Activated CD8-positive, alpha-beta memory T cell treated with anti-CD3 and anti-CD28 coated beads for 36 hours (primary cell): ENCODE results near the gene CRYBA2. TPM values are rescaled to one million over a fixed set of nuclear protein-coding genes. Genes with fewer than 3 reads are reported as not detected.

ENCODE experiments used
- CTCF ChIA-PET: fragments of 350-600 bp; sonication (Branson Sonifier 250); formaldehyde crosslinking; loops from one replicate; lab custom pipeline; 2021; ENCODE audit warnings: antibody characterized with exemption; lab: Charles Lee
- POLR2A ChIA-PET: fragments of 350-600 bp; sonication (Branson Sonifier 250); formaldehyde crosslinking; loops from one replicate; lab custom pipeline; 2021; ENCODE audit warnings: antibody characterized with exemption; lab: Charles Lee
- total RNA-seq, 2 experiments: library from RNA; stranded (reverse); gene quantifications; one replicate each; pipeline ENCODE4 v1.2.3, GENCODE V29; 2021

CRYBA2 gene
- total RNA-seq, 2 experiments from 2014 or later: not detected

DNA sequence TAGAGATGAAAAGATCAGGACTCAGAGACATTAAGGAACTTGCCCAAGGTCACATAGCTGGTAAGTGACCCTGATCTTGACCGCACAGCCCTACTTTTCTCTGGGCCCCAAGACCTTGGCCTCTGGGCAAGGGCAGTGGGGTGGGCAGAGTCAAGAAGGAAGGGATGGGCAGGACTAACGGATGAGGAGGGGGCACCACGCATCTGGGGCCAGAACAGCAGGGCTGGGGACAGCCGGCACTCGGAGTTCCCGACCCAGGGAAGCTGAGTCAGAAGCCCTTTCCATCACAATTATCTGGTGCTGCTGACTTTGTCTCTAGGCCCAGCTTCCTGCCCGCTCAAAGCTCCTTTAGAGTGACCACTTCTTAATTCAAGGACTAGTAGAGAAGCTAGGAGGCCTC lies 33.7 kb upstream of the CRYBA2 start:
- ChIA-PET CTCF (interaction anchor here (0.5 to 1.0 kb wide), 3 partner anchors 11 to 94 kb away, joined by 3 read pairs; no protein-coding TSS in a partner anchor), POLR2A (no interaction called here)

DNA sequence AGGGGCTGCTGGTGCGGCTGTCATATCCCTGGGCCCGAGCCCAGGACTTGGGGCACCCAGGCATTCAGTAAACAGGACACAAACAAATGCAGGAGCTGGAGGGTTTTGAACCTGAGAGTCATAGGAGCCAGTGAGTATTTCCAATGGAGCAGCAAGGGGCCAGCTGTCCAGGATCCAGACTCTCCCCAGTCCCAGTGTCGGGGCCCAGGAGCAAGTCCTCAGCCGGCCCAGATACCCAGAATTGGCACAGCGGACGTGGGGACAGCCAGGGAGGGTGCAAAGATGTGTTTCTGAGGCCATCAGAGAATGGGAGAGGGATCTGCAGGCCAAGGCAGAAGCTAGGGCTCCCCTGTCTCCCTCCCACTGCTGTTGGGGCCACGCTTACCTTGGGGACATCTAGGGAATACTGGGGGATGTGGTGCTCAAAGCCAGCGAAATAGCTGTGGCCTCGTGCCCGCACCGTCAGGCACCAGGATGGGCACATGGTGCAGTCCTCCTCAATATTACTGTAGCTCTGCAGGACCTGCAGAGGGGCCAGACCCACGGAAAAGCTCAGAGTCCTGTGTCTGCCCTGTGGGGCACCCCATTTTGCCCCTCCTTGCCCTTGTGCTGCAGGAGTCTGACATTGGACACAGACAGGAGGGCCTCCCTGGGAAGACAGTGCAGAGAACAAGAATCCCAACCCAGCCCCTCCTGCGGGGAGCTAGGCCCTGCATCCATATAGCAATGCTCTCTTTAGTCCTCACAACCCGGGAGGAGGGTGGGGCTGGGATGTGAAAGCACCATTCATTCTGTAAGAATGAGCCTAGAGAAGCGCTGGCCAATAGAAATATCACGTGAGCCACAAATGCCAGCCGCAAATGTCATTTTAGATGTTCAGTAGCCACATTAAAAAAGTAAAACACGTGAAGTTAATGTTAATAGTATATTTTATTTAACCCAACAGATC lies 32.7 kb upstream of the CRYBA2 start:
- CTCF ChIA-PET: interaction anchor here (0.5 to 1.2 kb wide), 3 partner anchors 16 to 94 kb away, joined by 3 to 5 read pairs (median 3); no protein-coding TSS in a partner anchor
- POLR2A ChIA-PET: no interaction called here

DNA sequence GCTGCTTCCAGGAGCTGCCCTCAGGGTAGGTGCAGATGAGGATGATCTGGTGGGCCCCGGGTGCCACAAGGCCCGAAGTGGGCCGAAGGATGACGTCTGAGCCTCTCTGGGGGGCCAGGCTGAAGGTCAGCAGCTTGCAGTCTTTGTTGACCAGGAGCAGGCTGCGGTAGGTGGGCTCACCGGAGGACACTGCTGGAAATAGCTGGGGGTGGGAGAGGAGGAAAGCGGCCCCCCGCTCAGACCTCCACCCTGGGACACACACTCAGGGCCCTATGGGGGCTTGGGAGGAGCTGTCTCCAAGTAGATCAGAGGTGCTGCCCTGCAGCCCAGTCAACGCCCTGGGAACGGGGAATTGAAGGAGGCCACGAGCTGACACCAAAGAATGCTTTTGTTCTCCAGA lies 30.8 kb upstream of the CRYBA2 start:
- ChIA-PET CTCF (interaction anchor here (1.2 kb wide), 1 partner anchor 34 kb away, joined by 3 read pairs; no protein-coding TSS in a partner anchor), POLR2A (no interaction called here)

DNA sequence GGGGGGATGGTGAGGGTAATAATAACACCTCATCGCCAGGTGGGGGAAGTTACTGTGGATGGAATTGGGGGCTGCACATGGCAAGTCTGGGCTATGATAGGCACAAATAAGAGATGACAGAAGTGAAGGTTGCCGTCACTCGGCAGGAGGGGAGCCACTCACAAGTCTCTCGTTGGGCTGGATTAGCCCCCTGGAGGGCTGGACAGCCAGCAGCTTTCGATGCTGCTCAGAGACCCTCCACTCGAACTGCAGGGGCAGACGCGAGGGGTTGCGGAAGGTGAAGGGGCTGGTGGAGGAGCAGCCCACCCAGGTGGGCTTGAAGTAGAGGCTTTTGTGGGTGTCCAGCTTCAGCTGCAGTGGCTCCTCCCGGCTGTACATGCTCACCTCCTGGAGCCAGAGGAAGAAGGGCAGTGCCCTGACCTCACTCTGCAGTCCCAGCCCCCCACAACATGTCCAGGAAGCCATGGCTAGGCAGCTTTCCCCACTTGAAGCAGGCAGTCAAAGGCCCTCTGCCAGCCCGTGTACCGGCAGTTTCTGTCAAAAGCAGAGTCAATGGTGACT lies 29.9 kb upstream of the CRYBA2 start:
- ChIA-PET CTCF (no interaction called here), POLR2A (no interaction called here)

DNA sequence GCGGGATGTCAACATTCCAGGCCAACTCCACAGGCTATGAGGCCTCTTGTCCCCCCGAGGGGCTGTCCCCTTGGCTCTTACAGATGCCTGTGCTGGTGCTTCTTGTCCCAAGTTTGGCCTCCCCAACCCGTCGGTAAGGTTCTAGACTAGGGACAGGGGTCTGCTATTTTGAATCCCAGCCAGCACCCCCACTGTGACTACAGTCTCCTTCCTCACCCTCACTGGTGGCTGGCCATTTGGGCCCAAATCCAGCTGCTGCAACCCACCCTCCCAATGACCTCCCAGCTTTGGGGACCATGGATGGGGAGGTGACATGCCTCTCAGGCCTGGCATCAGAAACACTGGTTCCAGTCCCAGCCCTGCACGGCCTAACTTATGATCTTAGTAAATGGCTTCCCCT lies 29.4 kb upstream of the CRYBA2 start:
- ChIA-PET POLR2A (no interaction called here), CTCF (no interaction called here)

DNA sequence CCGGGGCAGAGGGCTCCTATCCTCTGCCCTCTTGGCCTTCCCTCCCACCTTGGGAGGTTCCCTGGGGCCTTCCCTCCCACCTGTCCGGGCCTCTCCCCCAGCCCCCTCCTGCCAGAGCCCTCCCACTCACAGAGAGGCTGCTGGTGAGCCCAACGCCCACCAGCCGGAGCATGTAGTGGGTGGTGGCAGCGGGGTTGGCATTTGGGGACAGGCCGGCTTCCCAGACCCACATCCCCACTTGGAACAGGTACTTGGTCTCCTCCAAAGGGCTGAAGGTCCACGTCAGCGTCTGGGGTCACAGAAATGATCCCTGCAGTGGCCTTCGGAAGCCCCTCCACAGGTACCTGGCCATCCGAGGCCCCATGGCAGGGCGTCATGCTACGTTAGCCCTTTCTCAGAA lies 28.8 kb upstream of the CRYBA2 start:
- POLR2A ChIA-PET: no interaction called here

DNA sequence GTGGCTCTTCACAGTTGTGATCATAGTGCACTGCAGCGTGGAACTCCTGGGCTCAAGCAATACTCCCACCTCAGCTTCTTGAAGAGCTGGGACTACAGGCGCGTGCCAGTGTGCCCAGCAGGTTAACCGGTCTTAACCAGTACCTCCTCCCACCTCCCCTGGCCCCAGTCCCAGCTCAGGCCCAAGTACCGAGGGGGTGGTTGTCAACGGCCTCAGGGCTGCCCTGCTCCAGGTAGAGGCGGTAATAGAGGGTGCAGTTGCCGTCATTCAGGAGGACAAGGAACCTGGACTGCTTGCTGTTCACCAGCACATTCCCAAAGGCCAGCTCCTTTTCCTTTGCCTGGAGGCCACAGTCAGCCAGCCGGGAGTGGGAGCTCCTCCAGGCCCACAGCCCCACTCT lies 28.4 kb upstream of the CRYBA2 start:
- ChIA-PET POLR2A (no interaction called here), CTCF (no interaction called here)

More for the DNA sequence above, 28.8 kb upstream of the CRYBA2 start:
- CTCF ChIA-PET: no interaction called here

DNA sequence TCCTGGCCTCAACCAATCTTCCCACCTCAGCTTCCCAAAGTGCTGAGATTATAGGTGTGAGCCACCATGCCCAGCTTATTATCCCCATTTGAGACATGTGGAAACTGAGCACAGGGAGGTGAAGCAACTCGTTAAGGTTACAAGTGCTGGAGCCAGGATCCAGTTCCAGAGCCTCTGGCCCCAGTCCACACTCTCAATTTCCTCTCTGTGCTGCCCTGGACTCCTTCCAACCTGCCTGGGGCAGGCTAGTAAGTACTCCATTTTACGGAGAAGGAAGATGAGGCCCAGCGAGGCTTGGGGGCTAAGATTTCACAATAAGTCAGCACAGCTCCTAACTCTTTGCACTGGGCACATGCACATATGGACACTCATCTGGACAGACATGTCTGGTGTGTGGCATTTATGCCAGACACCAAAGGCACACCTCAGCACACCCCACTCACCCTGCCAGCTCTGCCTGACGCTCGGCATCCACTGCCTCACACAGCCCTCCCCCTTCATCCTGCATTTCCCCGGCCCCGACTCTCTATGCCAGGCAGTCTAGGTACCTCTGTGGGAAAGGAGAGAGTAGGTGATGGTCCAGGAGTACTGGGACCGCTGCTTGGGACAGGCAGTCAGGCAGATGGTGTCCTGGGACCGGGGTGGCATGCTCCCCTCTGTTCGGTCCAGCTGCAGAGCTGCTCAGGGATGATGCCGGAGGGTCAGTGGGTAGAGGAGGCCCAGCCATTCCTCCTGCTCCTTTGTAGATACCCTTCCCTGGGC lies 27.6 kb upstream of the CRYBA2 start:
- ChIA-PET POLR2A (no interaction called here), CTCF (interaction anchor here (2.3 kb wide), 1 partner anchor 9 kb away, joined by 11 read pairs; no protein-coding TSS in a partner anchor)

DNA sequence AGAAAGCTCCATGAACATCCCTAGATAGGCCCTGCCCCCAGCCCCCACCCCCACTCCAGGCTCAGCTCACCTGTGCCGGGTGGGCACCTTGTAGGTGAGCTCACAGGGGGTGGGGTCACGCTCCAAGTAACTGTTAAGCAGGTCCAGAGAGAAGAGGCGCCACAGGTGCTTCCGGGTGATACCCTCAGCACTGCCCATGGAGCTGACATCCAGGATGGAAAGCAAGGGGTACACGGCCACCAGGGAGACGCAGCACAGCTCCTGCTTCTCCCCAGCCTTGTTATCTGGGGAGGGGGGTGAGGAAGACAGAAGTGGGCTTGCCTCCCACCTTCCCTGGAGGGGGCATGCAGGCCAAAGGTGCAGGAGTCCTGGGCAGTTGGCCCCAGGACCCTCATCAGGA lies 26.2 kb upstream of the CRYBA2 start:
- ChIA-PET CTCF (interaction anchor here (2.3 kb wide), 1 partner anchor 10 kb away, joined by 11 read pairs; no protein-coding TSS in a partner anchor), POLR2A (no interaction called here)

DNA sequence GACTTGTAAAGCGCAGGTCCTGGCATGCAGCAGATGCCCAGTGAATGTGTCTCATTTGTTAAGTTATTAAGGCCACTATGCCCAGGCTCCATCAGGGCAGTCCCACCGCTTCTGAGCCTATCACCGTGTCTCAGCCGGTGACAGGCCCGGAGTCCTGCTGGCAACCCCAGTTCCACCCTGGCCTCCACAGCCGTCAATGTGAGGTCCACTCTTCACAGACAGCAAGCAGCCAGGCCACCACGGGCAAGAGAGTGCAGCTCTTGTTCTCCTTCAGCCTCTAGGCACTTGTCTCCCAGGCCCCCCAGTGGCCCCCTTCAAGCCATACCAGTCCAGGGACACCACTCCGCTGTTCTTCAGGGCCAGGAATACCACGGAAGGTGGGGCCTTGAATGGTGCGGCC lies 25.5 kb upstream of the CRYBA2 start:
- CTCF ChIA-PET: interaction anchor here (2.3 kb wide), 1 partner anchor 11 kb away, joined by 11 read pairs; no protein-coding TSS in a partner anchor
- POLR2A ChIA-PET: no interaction called here

DNA sequence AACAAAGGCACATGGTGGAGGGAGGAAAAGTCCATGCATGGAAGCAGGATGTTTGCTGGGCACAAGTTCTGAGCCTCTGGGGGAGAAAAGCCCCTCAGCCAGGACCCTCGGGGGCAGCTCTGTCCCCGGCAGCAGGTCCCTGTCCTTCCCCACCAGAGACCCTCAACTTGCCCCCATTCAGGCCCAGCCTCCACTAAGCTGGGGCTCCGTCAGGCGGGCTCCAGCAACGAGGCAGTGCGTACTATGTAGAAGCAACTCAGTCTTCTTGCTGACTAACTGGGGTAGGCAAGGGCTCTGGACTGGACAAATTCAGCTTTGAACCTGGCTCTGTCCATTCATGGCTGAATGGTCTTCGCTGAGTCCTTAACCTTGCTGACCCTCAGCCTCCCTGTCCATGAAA lies 25.1 kb upstream of the CRYBA2 start:
- ChIA-PET POLR2A (no interaction called here), CTCF (interaction anchor here (1.0 kb wide), 1 partner anchor 12 kb away, joined by 3 read pairs; no protein-coding TSS in a partner anchor)

DNA sequence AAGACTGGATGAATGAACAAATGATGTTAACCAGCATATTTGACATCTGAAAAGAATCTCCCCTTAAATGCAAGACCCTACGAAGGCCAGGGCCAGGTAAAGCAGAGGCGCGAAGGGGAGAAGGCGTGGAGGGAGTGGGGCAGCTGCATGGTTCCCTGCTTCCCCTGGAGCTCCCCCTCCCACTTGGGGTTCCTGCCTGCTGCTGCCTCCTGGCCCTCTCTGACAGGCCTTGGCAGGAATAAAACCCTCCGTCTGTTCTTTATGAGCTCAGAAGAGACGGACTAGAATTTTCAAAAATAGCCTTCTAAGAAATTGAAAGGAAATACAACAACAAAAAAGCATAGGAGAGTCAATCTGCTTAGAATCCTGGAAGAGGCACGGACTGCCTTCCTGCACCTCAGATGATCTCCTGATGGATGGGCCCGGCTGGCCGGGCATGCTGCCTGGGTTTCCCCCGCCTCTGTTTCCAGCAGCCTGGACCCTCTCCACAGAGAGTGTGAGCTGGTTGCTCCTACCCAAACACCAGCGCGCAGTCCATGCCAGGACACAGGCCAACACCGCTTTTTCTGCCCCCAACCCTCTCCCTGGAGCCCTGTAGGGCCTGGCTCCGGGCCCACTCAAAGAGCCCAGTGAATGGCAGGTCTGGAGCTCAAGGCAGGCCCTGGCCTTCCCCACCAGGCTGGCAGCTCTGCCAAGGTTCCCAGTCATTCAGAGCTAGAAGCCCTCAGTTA lies 24.1 kb upstream of the CRYBA2 start:
- POLR2A ChIA-PET: no interaction called here
- CTCF ChIA-PET: interaction anchor here (0.8 to 1.1 kb wide), 3 partner anchors 11 to 37 kb away, joined by 3 to 4 read pairs (median 3); no protein-coding TSS in a partner anchor

DNA sequence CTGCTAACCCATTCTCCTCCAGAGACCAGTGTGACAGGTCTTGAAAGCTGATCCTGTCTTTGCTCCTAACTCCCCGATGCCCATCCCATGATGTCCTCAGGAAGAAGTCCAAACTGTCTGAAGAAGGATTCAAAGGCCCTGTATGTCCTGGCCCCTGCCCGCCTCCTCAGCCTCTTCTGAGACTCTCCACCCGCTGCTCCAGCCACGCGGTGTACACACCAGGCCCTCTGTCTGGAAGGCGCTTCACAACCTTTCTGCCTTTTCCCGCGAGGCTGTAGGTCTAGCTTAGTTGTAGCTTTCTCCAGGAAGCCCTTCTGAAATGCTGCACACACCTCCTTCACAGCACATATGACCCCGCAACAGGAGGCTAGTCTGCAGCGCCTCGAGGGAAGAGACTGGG lies 23.5 kb upstream of the CRYBA2 start:
- ChIA-PET CTCF (interaction anchor here (0.8 to 1.1 kb wide), 2 partner anchors 12 to 37 kb away, joined by 3 to 4 read pairs; no protein-coding TSS in a partner anchor), POLR2A (no interaction called here)

DNA sequence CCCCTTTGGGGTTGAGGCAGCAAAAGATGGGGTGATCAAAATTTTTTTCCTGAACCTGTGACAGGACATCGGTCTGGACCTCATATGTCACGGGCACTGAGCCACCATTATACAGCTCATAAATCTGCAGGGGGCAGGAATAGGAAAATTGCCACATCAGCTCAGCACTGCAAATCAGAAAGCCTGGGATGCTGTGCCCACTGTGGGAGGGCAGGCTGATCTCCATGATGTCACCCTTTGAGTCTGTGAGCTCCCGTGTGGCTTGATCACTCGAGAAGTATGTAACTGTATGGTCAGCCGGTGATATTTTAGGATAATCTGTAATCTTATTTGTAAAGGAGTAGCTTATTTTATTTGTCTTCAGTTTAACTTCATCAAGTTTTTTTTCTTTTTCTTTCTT lies 17.7 kb upstream of the CRYBA2 start:
- ChIA-PET CTCF (interaction anchor here (0.6 to 1.3 kb wide), 7 partner anchors 9 to 515 kb away, joined by 3 to 6 read pairs (median 3); no protein-coding TSS in a partner anchor), POLR2A (no interaction called here)

DNA sequence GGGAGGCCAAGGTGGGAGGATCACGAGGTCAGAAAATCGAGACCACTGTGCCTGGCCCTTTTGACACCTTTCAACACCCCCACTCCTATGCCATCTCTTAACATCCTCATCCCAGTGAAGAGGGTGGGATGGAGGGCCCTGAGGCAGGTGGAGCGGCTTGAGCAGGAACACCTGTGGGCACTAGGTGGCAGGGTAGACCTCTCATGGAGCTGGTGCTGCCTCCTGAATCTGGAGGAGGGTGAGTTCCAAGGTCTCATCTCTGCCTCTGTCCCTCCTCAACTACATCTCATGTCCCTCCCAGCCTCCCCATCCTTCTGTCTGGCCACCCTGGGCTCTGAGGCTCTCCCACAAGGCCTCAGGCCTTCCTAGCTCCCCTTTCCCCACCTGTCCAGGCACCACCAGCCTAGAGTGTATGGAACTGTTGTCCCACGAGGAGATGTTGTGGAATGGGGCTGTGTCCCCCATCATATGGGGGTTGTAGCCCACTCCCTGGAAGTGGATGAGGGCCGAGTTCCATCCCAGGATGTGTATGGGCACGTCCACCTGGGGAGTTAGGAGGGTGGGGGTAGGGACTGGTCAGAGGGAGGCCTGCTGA lies 17.0 kb upstream of the CRYBA2 start:
- ChIA-PET CTCF (interaction anchor here (0.6 to 1.3 kb wide), 7 partner anchors 8 to 514 kb away, joined by 3 to 6 read pairs (median 3); no protein-coding TSS in a partner anchor), POLR2A (interaction anchor here (0.6 kb wide), 1 partner anchor 323 kb away, joined by 3 read pairs; no protein-coding TSS in a partner anchor)

DNA sequence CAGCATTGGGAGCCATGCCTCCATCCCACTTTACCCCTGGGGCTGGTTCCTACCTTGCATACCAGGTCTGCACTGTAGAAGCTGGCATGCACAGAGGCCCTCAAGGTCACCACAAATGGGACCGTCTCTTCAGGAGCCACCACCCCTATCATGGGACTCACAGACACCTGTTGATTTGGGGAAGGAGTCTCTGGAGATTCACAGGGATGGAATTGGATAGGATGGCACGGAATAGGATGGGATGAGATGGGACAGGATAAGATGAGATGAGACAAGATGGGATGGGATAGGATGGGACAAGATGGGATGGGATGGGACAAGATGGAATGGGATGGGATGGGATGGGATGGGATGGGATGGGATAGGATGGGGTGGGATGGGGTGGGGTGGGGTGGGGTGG lies 16.1 kb upstream of the CRYBA2 start:
- ChIA-PET POLR2A (no interaction called here), CTCF (no interaction called here)

DNA sequence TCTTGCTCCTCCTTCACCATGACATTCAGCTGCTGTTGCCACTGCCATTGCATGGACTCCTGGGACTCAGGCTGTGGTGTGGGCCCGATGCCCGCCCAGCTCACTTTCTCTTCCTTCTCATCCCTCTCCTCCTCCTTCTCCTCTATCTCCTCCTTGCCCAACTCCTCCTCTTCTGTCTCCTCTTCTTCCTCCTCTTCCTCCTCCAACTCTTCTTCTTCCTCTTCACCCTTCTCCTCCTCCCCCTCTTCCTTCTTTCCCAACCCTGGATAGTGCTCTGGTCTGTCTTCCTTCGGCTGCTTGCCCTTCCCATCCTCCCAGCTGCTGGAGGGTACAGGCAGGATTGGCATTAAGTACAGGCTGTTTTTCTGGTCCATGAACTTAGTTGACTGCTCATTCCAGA lies 10.8 kb upstream of the CRYBA2 start:
- POLR2A ChIA-PET: no interaction called here

DNA sequence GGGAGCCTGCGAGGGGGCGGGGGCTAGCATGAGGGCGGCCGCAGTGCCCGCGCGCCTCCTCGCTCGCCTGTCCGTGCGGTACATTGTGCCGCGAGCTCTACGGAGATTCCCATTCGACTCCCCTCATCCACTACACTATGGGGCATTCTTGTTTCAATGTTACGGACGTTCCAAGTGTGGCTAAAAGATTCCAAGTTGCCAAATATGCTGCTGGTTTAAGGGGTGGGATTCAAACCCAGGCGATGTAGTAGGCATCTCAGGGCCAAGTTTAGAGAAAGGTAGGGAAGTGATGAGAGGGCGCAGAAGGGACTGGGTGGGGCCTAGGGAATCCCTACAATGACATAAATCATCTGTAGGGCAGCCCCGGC lies 10.0 kb upstream of the CRYBA2 start:
- ChIA-PET POLR2A (no interaction called here), CTCF (interaction anchor here (0.6 to 2.3 kb wide), 5 partner anchors 8 to 200 kb away, joined by 3 to 10 read pairs (median 6); no protein-coding TSS in a partner anchor)

More for the DNA sequence above, 10.8 kb upstream of the CRYBA2 start:
- CTCF ChIA-PET: interaction anchor here (1.1 to 2.3 kb wide), 2 partner anchors 24 to 199 kb away, joined by 3 to 10 read pairs; no protein-coding TSS in a partner anchor
